Posterior cingulate gyrus (tissue), 11 donors: ENCODE results near the gene EIF3L.

Experiments
- DNase-seq, 10 donors: peaks; one replicate each; pipeline versions ENCODE4 v3.0.0 to v3.0.0-alpha.2; 2020 to 2021; ENCODE audit warnings: mixed read lengths in 3 of 10
- intact Hi-C: fragments of 100-400 bp; cut with DNase I; formaldehyde crosslinking; loops from one replicate; pipeline ENCODE4 v1.15.1; 2023

Gene EIF3L

GRCh38 chr22:37898441-37899181 is 49.4 kb downstream of the EIF3L start:
- peak in 9 of 10 donors; percentile 42 to 95 (median 54) for DNase-seq
- intact Hi-C loops, result no loop called here

- DNase-seq, result peak in 4 of 10 donors; percentile 25 to 53 (median 46)
- intact Hi-C loops, result loop anchor here (10.0 kb wide), 1 partner anchor 50 kb away; the partner anchor contains the start of genes C22orf23 and POLR2F
Observed at GRCh38 chr22:37904572-37905533, 55.6 kb downstream of the EIF3L start.

GRCh38 chr22:37905534-37906363 is 56.5 kb downstream of the EIF3L start, which contains the start of gene MICALL1:
Gene MICALL1, plus strand, starts transcription at chr22:37906297. Its CDS starts 126 bp downstream, at chr22:37906423.
- DNase-seq, result peak in 6 of 10 donors; percentile 21 to 92 (median 60)
- intact Hi-C loops, result loop anchor here (10.0 kb wide), 1 partner anchor 49 kb away; the partner anchor contains the start of genes C22orf23 and POLR2F

GRCh38 chr22:37906364-37907008 is 57.3 kb downstream of the EIF3L start:
- intact Hi-C loops, result loop anchor here (10.0 kb wide), 1 partner anchor 48 kb away; the partner anchor contains the start of genes C22orf23 and POLR2F

GRCh38 chr22:37907036-37907954 is 58.1 kb downstream of the EIF3L start:
- no peak for DNase-seq
- intact Hi-C loops, result loop anchor here (10.0 kb wide), 1 partner anchor 48 kb away; the partner anchor contains the start of genes C22orf23 and POLR2F

More at GRCh38 chr22:37906364-37907008, 57.3 kb downstream of the EIF3L start:
- DNase-seq, result peak in 1 of 10 donors; percentile 38

- intact Hi-C loops, result loop anchor here (10.0 kb wide), 1 partner anchor 45 kb away; the partner anchor contains the start of genes C22orf23 and POLR2F
- peak in 1 of 10 donors; percentile 58 for DNase-seq
Observed at GRCh38 chr22:37909766-37910165, 60.5 kb downstream of the EIF3L start.

- intact Hi-C loops, result no loop called here
- DNase-seq, result peak in 2 of 10 donors; percentile 46 to 74
Observed at GRCh38 chr22:37910890-37911672, 61.9 kb downstream of the EIF3L start.

- DNase-seq, result peak in 1 of 10 donors; percentile 48
- intact Hi-C loops, result no loop called here
Observed at GRCh38 chr22:37911697-37912096, 62.5 kb downstream of the EIF3L start.

GRCh38 chr22:37912171-37912570 is 63.0 kb downstream of the EIF3L start:
- DNase-seq, result peak in 1 of 10 donors; percentile 51
- intact Hi-C loops, result no loop called here

- intact Hi-C loops, result no loop called here
- peak in 1 of 10 donors; percentile 51 for DNase-seq
Observed at GRCh38 chr22:37913233-37913721, 64.1 kb downstream of the EIF3L start.

GRCh38 chr22:37916311-37916710 is 67.1 kb downstream of the EIF3L start:
- peak in 1 of 10 donors; percentile 59 for DNase-seq
- intact Hi-C loops, result no loop called here

- peak in 1 of 10 donors; percentile 58 for DNase-seq
- intact Hi-C loops, result no loop called here
Observed at GRCh38 chr22:37917874-37918548, 68.8 kb downstream of the EIF3L start.

GRCh38 chr22:37918580-37919270 is 69.5 kb downstream of the EIF3L start:
- intact Hi-C loops, result no loop called here
- DNase-seq, result peak in 1 of 10 donors; percentile 58

- intact Hi-C loops, result no loop called here
- DNase-seq, result no peak
Observed at GRCh38 chr22:37920126-37920525, 70.9 kb downstream of the EIF3L start.

- DNase-seq, result no peak
- intact Hi-C loops, result no loop called here
Observed at GRCh38 chr22:37922191-37922590, 73.0 kb downstream of the EIF3L start.

- intact Hi-C loops, result no loop called here
- no peak for DNase-seq
Observed at GRCh38 chr22:37923927-37924326, 74.7 kb downstream of the EIF3L start.
